22Rv1 (cell line): ENCODE measurements around the gene TBX10.
A peak's percentile ranks its signal among the peaks of the same experiment; 100 is the strongest.

Experiments
- H3K27ac ChIP-seq: fragments of 450-650 bp; 2 replicates; pipeline ENCODE4 v1.5.1; 2017
- ZFX ChIP-seq: fragments of 450-650 bp; IDR thresholded peaks from 2 replicates; pipeline ENCODE4 v1.6.1; 2017; ENCODE audit warnings: antibody characterized with exemption, borderline replicate concordance
- TF ChIP-seq, protein P1 (sequence below): fragments of 450-650 bp; IDR thresholded peaks from 2 replicates; pipeline ENCODE4 v1.5.1; 2017; ENCODE audit warnings: mild to moderate bottlenecking

Gene TBX10

GRCh38 chr11:67652965-67653845 lies 13.6 kb upstream of the TBX10 start:
- TF ChIP-seq ZFX: no peak
- TF ChIP-seq, protein P1, sequence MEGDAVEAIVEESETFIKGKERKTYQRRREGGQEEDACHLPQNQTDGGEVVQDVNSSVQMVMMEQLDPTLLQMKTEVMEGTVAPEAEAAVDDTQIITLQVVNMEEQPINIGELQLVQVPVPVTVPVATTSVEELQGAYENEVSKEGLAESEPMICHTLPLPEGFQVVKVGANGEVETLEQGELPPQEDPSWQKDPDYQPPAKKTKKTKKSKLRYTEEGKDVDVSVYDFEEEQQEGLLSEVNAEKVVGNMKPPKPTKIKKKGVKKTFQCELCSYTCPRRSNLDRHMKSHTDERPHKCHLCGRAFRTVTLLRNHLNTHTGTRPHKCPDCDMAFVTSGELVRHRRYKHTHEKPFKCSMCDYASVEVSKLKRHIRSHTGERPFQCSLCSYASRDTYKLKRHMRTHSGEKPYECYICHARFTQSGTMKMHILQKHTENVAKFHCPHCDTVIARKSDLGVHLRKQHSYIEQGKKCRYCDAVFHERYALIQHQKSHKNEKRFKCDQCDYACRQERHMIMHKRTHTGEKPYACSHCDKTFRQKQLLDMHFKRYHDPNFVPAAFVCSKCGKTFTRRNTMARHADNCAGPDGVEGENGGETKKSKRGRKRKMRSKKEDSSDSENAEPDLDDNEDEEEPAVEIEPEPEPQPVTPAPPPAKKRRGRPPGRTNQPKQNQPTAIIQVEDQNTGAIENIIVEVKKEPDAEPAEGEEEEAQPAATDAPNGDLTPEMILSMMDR: no peak

DNA sequence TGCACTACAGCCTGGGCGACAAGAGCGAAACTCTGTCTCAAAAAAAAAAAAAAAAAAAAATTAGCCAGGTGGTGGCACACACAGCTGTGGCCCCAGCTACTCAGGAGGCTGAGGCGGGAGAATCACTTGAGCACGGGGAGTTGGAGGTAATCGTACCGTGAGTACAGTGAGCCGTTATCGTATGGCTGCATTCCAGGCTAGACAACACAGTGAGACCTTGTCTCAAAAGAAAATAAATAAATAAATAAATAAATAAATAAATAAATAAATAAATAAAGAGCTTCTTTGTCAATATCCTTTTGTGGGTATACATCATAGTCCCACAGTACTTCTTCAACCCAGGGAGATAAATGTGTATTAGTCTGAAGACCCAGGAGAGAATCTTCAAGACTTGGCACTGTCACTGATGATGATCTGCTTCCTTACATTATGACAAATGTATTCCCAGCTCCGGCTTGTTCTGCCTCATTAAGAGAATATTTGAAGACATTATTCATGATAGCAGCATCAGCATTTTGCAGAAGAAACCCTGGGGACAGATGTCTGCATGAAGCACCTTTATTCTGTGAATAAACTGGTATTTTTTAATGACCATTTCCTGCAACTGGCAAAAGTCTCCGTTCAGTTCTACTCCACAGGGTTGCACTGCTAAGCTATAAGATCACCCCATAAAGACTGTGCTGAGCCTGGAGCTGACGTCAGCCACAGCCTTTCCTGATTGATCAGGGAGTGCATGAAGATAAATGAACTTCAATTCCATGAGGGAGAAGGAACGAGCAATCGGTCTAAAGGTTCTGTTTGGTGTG lies 12.6 kb upstream of the TBX10 start:
- H3K27ac ChIP-seq: no peak overlapping the region
- TF ChIP-seq, protein P1: no peak

More at GRCh38 chr11:67652965-67653845, 13.6 kb upstream of the TBX10 start:
- no peak overlapping the region for H3K27ac ChIP-seq

DNA sequence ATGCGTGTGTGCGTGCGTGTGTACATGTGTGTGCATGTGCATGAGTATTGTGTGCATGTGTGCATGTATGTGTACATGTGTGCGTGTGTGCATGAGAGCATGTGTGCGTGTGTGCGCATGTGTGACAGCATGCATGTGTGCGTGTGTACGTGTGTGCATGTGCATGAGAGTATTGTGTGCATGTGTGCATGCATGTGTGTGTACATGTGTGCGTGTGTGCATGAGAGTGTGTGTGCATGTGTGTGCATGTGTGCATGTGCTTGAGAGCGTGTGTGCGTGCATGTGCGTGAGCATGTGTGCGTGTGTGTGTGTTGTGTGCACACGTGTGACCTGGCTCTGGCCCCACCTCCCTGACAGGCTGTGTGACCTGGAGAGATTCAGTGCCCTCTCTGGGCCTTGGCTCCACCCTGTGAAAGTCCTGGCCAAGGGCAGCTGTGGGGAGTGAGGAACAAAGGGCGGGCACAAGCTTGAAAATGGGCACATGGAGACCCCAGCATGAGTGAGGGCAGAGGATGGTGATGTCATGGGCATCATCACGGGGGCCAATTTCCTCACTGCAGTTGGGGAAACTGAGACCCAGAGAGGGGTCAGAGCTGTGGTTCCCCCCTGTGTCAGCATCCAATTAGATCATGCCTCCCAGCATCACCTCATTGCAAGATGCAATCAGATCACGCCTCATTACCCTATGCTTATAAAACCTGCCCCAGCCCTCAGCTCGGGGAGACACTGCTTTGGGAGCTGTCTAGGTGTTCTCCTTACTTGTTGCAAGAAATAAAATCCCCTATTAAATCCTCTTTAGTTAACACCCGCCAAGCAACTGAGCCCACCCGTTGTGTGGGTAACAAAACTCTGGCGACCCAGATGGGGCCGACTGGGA lies 10.3 kb upstream of the TBX10 start:
- H3K27ac ChIP-seq: peak overlapping the region; percentile 57
- no peak for TF ChIP-seq ZFX
- TF ChIP-seq, protein P1: no peak

- no peak for TF ChIP-seq ZFX
- TF ChIP-seq, protein P1: no peak
- H3K27ac ChIP-seq: no peak overlapping the region
These were observed 9.4 kb upstream of the TBX10 start for GRCh38 chr11:67648796-67649613.

- no peak for TF ChIP-seq ZFX
- TF ChIP-seq, protein P1: peak; percentile 24
- no peak overlapping the region for H3K27ac ChIP-seq
These were observed 8.7 kb upstream of the TBX10 start for GRCh38 chr11:67648140-67648795.

DNA sequence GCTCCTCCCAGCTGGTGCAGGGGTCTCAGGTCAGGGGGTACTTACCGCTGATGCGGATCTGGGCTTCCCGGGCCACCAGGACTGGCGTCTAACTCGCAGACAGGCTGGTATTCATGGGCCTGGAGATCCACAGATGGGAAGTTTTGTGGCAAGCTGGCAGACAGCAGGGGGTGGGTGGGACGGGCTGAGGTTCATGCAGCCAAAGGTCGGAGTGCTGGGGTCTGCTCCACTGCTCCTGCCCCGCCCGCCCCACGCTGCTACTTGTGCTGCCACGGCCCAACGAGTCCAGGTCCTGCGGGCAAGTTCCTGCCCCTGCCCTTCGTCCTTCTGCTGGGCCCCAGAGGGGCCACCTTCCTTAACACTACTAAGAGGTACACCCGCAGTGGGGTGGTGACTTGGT lies 7.9 kb upstream of the TBX10 start:
- no peak for TF ChIP-seq ZFX
- TF ChIP-seq, protein P1: no peak
- H3K27ac ChIP-seq: no peak overlapping the region
